K562 (cell line): Measurements from ENCODE around the gene ARHGAP12. TPM values are rescaled to one million over a fixed set of nuclear protein-coding genes. Genes with fewer than 3 reads are reported as not detected.

Source experiments
- ATAC-seq: fragments of 200-7000 bp; cut with Tn5 transposase; 3 replicates; pipeline ENCODE4 v1.9.1; 2020; ENCODE audit warnings: moderate library complexity
- BruUV-seq: library from RNA; stranded (reverse); fragments of 400-500 nt; replicated peaks from 2 replicates; lab custom pipeline; 2021; lab: Mats Ljungman, UMichigan
- CTCF ChIA-PET: fragments of 300-600 bp; formaldehyde crosslinking; extraction: SDS; loops from one replicate; lab custom pipeline; 2021; ENCODE audit warnings: low intra/inter-chr PET ratio; lab: Yijun Ruan, JAX
- POLR2A ChIA-PET: fragments of 300-600, 350-650 bp; sonication (Branson Sonifier 250); formaldehyde crosslinking; extraction: SDS; loops from one replicate; lab custom pipeline; 2021; ENCODE audit warnings: antibody characterized with exemption, inconsistent platforms; lab: Yijun Ruan, JAX
- DNase-seq, 4 experiments: peaks; one replicate each; pipeline versions ENCODE4 v3.0.0 to v3.0.0-alpha.2; 2011 to 2018; ENCODE audit warnings: low spot score in 3 of 4, mixed read lengths in 3 of 4; ENCODE audit errors: extremely low read depth in 1 of 4
- FAIRE-seq: peaks from 2 replicates; lab custom pipeline; 2011; peaks lifted over from hg19 to GRCh38; lab: Jason Lieb, UNC
- H2AFZ ChIP-seq: 2 replicates; pipeline ENCODE4 v1.6.0; 2011; ENCODE audit warnings: low read depth, low read length, control low read depth, inconsistent platforms
- H3K27ac ChIP-seq: fragments of 200-600 bp; 3 replicates; pipeline ENCODE4 v1.8.0; 2011; ENCODE audit warnings: low read depth, mild to moderate bottlenecking, control low read depth, inconsistent platforms, low read length, moderate library complexity, mixed read lengths; ENCODE audit errors: extremely low read depth
- H3K27me3 ChIP-seq, 2 experiments: fragments of 300-600 bp in 1 of 2; 2 replicates in 1 of 2; 3 replicates in 1 of 2; pipeline versions ENCODE4 v1.6.0 to v1.8.0; 2011; ENCODE audit warnings: inconsistent platforms in 2 of 2, low read length in 2 of 2, mild to moderate bottlenecking in 1 of 2, mixed read lengths in 1 of 2, moderate library complexity in 1 of 2; ENCODE audit not compliant: control insufficient read depth in 2 of 2, insufficient read depth in 2 of 2
- H3K36me3 ChIP-seq: fragments of 300-600 bp; 3 replicates; pipeline ENCODE4 v1.8.0; 2011; ENCODE audit warnings: mild to moderate bottlenecking, low read length, inconsistent platforms; ENCODE audit not compliant: control insufficient read depth, insufficient read depth
- H3K4me1 ChIP-seq, 2 experiments: fragments of 200-600 bp in 1 of 2; replicated peaks in 1 of 2; 2 replicates in 1 of 2; 3 replicates in 1 of 2; pipeline versions ENCODE4 v1.5.1 to v1.8.0; 2011; ENCODE audit warnings: inconsistent platforms in 2 of 2, low read length in 2 of 2, mild to moderate bottlenecking in 1 of 2, mixed read lengths in 1 of 2, moderate library complexity in 1 of 2; ENCODE audit not compliant: control insufficient read depth in 2 of 2, insufficient read depth in 2 of 2
- H3K4me2 ChIP-seq: 2 replicates; pipeline ENCODE4 v1.6.1; 2011; ENCODE audit warnings: low read length, control low read depth, inconsistent platforms, mixed read lengths; ENCODE audit not compliant: insufficient read depth
- H3K4me3 ChIP-seq: fragments of 200-600 bp; sonication (generic), shearing (Covaris generic); 2 replicates; pipeline ENCODE4 v1.5.1; 2016; ENCODE audit warnings: control low read depth, inconsistent platforms
- H3K79me2 ChIP-seq: fragments of 200-600 bp; 3 replicates; pipeline ENCODE4 v1.8.0; 2011; ENCODE audit warnings: low read length, inconsistent platforms; ENCODE audit not compliant: control insufficient read depth, insufficient read depth
- H3K9ac ChIP-seq, 2 experiments: 2 replicates each; pipeline versions ENCODE4 v1.6.0 to v1.6.1; 2011; ENCODE audit warnings: low read depth in 2 of 2, low read length in 2 of 2, control low read depth in 1 of 2, inconsistent platforms in 1 of 2, mild to moderate bottlenecking in 1 of 2, mixed read lengths in 1 of 2; ENCODE audit not compliant: insufficient read depth in 1 of 2
- H3K9me1 ChIP-seq: one replicate; pipeline ENCODE4 v1.6.0; 2011; ENCODE audit warnings: inconsistent platforms, mild to moderate bottlenecking, low read length, moderate library complexity; ENCODE audit not compliant: control insufficient read depth, insufficient read depth
- H3K9me3 ChIP-seq: replicated peaks from 2 replicates; pipeline ENCODE4 v1.5.1; 2011; ENCODE audit warnings: low read depth, low read length, inconsistent platforms; ENCODE audit not compliant: control insufficient read depth, insufficient read depth
- H4K20me1 ChIP-seq: replicated peaks from 2 replicates; pipeline ENCODE4 v1.6.1; 2011; ENCODE audit warnings: low read length, inconsistent platforms, mixed read lengths; ENCODE audit not compliant: control insufficient read depth, insufficient read depth
- ARID4B ChIP-seq: sonication (generic); formaldehyde crosslinking; IDR thresholded peaks from 2 replicates; pipeline ENCODE4 v1.8.0; 2022; ENCODE audit warnings: mild to moderate bottlenecking, missing genetic modification reagents
- CBX2 ChIP-seq: fragments of 200-600 bp; sonication (generic); IDR thresholded peaks from one replicate; pipeline ENCODE4 v1.6.1; 2012; ENCODE audit warnings: mild to moderate bottlenecking, low read length, inconsistent platforms; ENCODE audit not compliant: insufficient read depth, poor library complexity, severe bottlenecking
- CREB5 ChIP-seq: fragments of 250-450 bp; sonication (Bioruptor Pico); IDR thresholded peaks from 2 replicates; pipeline ENCODE4 v1.5.0; 2020; ENCODE audit warnings: mild to moderate bottlenecking
- DMBX1 ChIP-seq: fragments of 250-450 bp; sonication (Bioruptor Pico); IDR thresholded peaks from 2 replicates; pipeline ENCODE4 v1.8.0; 2022; ENCODE audit warnings: inconsistent platforms, mild to moderate bottlenecking, moderate library complexity, borderline replicate concordance
- GABPB1 ChIP-seq: sonication (generic); formaldehyde crosslinking; IDR thresholded peaks from 2 replicates; pipeline ENCODE4 v1.8.0; 2022; ENCODE audit warnings: mild to moderate bottlenecking, missing genetic modification reagents
- IRF9 ChIP-seq: fragments of 450-650 bp; IDR thresholded peaks from 2 replicates; pipeline ENCODE4 v1.6.1; 2016; ENCODE audit warnings: missing biosample characterization, missing genetic modification characterization
- JUNB ChIP-seq: fragments of 450-650 bp; formaldehyde crosslinking; conservative IDR thresholded peaks from 2 replicates; pipeline ENCODE4 v1.4.0; 2020; ENCODE audit warnings: mild to moderate bottlenecking
- NR2F6 ChIP-seq: fragments of 450-650 bp; formaldehyde crosslinking; IDR thresholded peaks from 2 replicates; pipeline ENCODE4 v1.4.0; 2020; ENCODE audit warnings: mild to moderate bottlenecking
- SAFB2 ChIP-seq: fragments of 200-400 bp; formaldehyde crosslinking; IDR thresholded peaks from 2 replicates; pipeline ENCODE4 v1.6.1; 2018; ENCODE audit warnings: borderline replicate concordance, low read length, low read depth, moderate library complexity; ENCODE audit not compliant: severe bottlenecking
- XRCC5 ChIP-seq: fragments of 200-400 bp; formaldehyde crosslinking; IDR thresholded peaks from 2 replicates; pipeline ENCODE4 v1.6.1; 2017; ENCODE audit warnings: low read depth, mild to moderate bottlenecking, low read length
- YBX1 ChIP-seq: fragments of 450-650 bp; IDR thresholded peaks from 2 replicates; pipeline ENCODE4 v1.7.1; 2016; ENCODE audit warnings: mild to moderate bottlenecking
- ZBTB2 ChIP-seq: fragments of 450-650 bp; IDR thresholded peaks from 2 replicates; pipeline ENCODE4 v1.6.1; 2016; ENCODE audit warnings: antibody characterized with exemption
- ZBTB9 ChIP-seq: fragments of 450-650 bp; formaldehyde crosslinking; IDR thresholded peaks from 2 replicates; pipeline ENCODE4 v1.4.0; 2020; ENCODE audit warnings: mild to moderate bottlenecking, moderate library complexity
- WGBS: fragments of 100-300 bp; shearing (Covaris generic); methylation state at CpG from one replicate; pipeline ENCODE4 v1.1.6; 2016; ENCODE audit warnings: low coverage, mixed read lengths; ENCODE audit not compliant: insufficient coverage; ENCODE audit errors: missing lambda C conversion rate; 5-methylcytosine and 5-hydroxymethylcytosine counted together
- in situ Hi-C: fragments of 300-500 bp; cut with MboI; formaldehyde crosslinking; loops from 4 replicates; pipeline ENCODE4 v1.15.0; 2018; ENCODE audit warnings: inconsistent platforms, mixed read lengths
- intact Hi-C: fragments of 100-400 bp; cut with micrococcal nuclease; formaldehyde crosslinking; loops from 2 replicates; pipeline ENCODE4 v1.14.2; 2022
- polyA plus RNA-seq, 8 experiments: library from polyadenylated mRNA; depleted of rRNA in 4 of 8; stranded (reverse) in 5 of 8; unstranded in 3 of 8; fragments of >200 nt; fragmentation: Nextera tagmentation in 2 of 8; fragmentation: Illumina TruSeq in 1 of 8; extraction: Ambion mirVana in 2 of 8; extraction: Trizol in 1 of 8; gene quantifications; 2 replicates each; pipeline versions ENCODE4 v1.2.1 to v1.2.3, GENCODE V29; 2011 to 2014; ENCODE audit warnings: inconsistent platforms in 1 of 8, missing spikeins in 1 of 8
- total RNA-seq, 7 experiments: library from RNA; depleted of rRNA in 6 of 7; stranded (reverse); fragments of >200 nt in 6 of 7; fragmentation: Illumina TruSeq in 2 of 7; extraction: Trizol in 2 of 7; gene quantifications; 2 replicates each; pipeline versions ENCODE4 v1.2.1 to v1.2.3, GENCODE V29; 2011 to 2021; ENCODE audit warnings: low replicate concordance in 1 of 7

Gene ARHGAP12
- total and polyA plus RNA-seq, 9 of the 15 experiments (the other 6 are each of a cell fraction or from before 2014, with no cell fraction given), result 4.4 to 18.7 (median 10.1) TPM

- intact Hi-C loops (no loop called here), in situ Hi-C loops (no loop called here)
- Histone ChIP-seq H3K27ac (no peak overlapping the region), H3K9me3 (no peaks in the 10 kb centered on the region), H3K36me3 (peaks cover 13% of the 10 kb centered on the region; the same call in 2 of the 3 replicates), H3K9ac (no peak overlapping the region), H3K27me3 (no peaks in the 10 kb centered on the region), H3K9me1 (peaks cover 5% of the 10 kb centered on the region), H4K20me1 (peaks cover 17% of the 10 kb centered on the region; the same call in 1 of the 2 replicates), H3K4me2 (no peak overlapping the region), H3K79me2 (peaks cover 49% of the 10 kb centered on the region), H3K4me3 (no peak overlapping the region), H3K4me1 (peaks cover 6 to 22% of the 10 kb centered on the region in 2 experiments; a peak in 4 of 5 replicates), H2AFZ (no peak overlapping the region)
- ATAC-seq, result no peak
- DNase-seq, result no peak
- FAIRE-seq, result no peak
- ChIA-PET POLR2A (interaction anchor here (0.6 to 1.1 kb wide), 2 partner anchors 15 to 21 kb away, joined by 3 read pairs; no protein-coding TSS in a partner anchor), CTCF (no interaction called here)
- TSS peak; percentile 23 for BruUV-seq
- 79% methylated on average over 7 of the region's 7 CpGs for WGBS
- TF ChIP-seq YBX1 (no peak), GABPB1 (no peak), SAFB2 (no peak), ZBTB9 (CRISPR knock-in tag) (no peak), CBX2 (no peak), IRF9 (tag) (no peak), ARID4B (CRISPR knock-in tag) (no peak), DMBX1 (CRISPR knock-in tag) (no peak), CREB5 (CRISPR knock-in tag) (no peak), JUNB (no peak), NR2F6 (no peak), ZBTB2 (no peak), XRCC5 (no peak)
These were observed 20.5 kb downstream of the ARHGAP12 start for GRCh38 chr10:31908157-31908556.
